MM.1S (cell line): ENCODE results near the gene TXLNA.

Experiments used
- DNase-seq: peaks from one replicate; pipeline ENCODE4 v3.0.0-alpha.2; 2015
- H2AFZ ChIP-seq: fragments of 300-600 bp; sonication (generic); 2 replicates; pipeline ENCODE4 v1.6.0; 2016; ENCODE audit warnings: antibody characterized with exemption, low read length
- H3F3A ChIP-seq: fragments of 300-600 bp; sonication (generic); 2 replicates; pipeline ENCODE4 v1.6.1; 2016; ENCODE audit warnings: mild to moderate bottlenecking, antibody characterized with exemption, low read length, moderate library complexity, mixed read lengths; ENCODE audit not compliant: insufficient read depth
- H3K27ac ChIP-seq: fragments of 300-600 bp; sonication (generic); 2 replicates; pipeline ENCODE4 v1.5.1; 2016; ENCODE audit warnings: mild to moderate bottlenecking, low read length
- H3K27me3 ChIP-seq: fragments of 300-600 bp; sonication (generic); replicated peaks from 2 replicates; pipeline ENCODE4 v1.6.0; 2016; ENCODE audit warnings: low read length; ENCODE audit not compliant: insufficient read depth
- H3K36me3 ChIP-seq: fragments of 300-600 bp; sonication (generic); replicated peaks from 2 replicates; pipeline ENCODE4 v1.6.1; 2016; ENCODE audit warnings: mild to moderate bottlenecking, low read length, mixed read lengths; ENCODE audit not compliant: insufficient read depth
- H3K4me1 ChIP-seq: fragments of 300-600 bp; sonication (generic); 2 replicates; pipeline ENCODE4 v1.6.1; 2016; ENCODE audit warnings: low read length, mixed read lengths
- H3K4me2 ChIP-seq: fragments of 300-600 bp; sonication (generic); 2 replicates; pipeline ENCODE4 v1.6.0; 2016; ENCODE audit warnings: low read depth, low read length
- H3K4me3 ChIP-seq: fragments of 300-600 bp; sonication (generic); 2 replicates; pipeline ENCODE4 v1.5.1; 2016; ENCODE audit warnings: low read length, mixed read lengths
- H3K79me2 ChIP-seq: fragments of 300-600 bp; sonication (generic); 2 replicates; pipeline ENCODE4 v1.6.1; 2016; ENCODE audit warnings: mixed run types, low read length, mixed read lengths
- H3K9ac ChIP-seq: fragments of 300-600 bp; sonication (generic); 2 replicates; pipeline ENCODE4 v1.6.1; 2016; ENCODE audit warnings: low read length, mixed read lengths
- H3K9me2 ChIP-seq: fragments of 300-600 bp; sonication (generic); replicated peaks from 2 replicates; pipeline ENCODE4 v1.6.1; 2016; ENCODE audit warnings: mild to moderate bottlenecking, low read length, mixed read lengths; ENCODE audit not compliant: insufficient read depth
- H3K9me3 ChIP-seq: fragments of 300-600 bp; sonication (generic); replicated peaks from 2 replicates; pipeline ENCODE4 v1.6.1; 2016; ENCODE audit warnings: mild to moderate bottlenecking, low read length, mixed read lengths; ENCODE audit not compliant: insufficient read depth
- H4K20me1 ChIP-seq: fragments of 300-600 bp; sonication (generic); 2 replicates; pipeline ENCODE4 v1.6.1; 2016; ENCODE audit warnings: mild to moderate bottlenecking, low read length, moderate library complexity, mixed read lengths; ENCODE audit not compliant: insufficient read depth
- EZH2 ChIP-seq: fragments of 300-600 bp; sonication (generic); optimal IDR thresholded peaks from 2 replicates; pipeline ENCODE3; 2017; ENCODE audit warnings: low read depth, mild to moderate bottlenecking, antibody characterized with exemption, low read length, mixed read lengths
- EZH2phosphoT487 ChIP-seq: fragments of 300-600 bp; sonication (generic); IDR thresholded peaks from 2 replicates; pipeline ENCODE4 v1.6.1; 2018; ENCODE audit warnings: antibody characterized with exemption, low read length
- TF ChIP-seq, protein P1 (sequence below): fragments of 300-600 bp; sonication (generic); IDR thresholded peaks from 2 replicates; pipeline ENCODE4 v1.5.1; 2016; ENCODE audit warnings: antibody characterized with exemption, low read length, mixed read lengths

Gene TXLNA

DNA sequence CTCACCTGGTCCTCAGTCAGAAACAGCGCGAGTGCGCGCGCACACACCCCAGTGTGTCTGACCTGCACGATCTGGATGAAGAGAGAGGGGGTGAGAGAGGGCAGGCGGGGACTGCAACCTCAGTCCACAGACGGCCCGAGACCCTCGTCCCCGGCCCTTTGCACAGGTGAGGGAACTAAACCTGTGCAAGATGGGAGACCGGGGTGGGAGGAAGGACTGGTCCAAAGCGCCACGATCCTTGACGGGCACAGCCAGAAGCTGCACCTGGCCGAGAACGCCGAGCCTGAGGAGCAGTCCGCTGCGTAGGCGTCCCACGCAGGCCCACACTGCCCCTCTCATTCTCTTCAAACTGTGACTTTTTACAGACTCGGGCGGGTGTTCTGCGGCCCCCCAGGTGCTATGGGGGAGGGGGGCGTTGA lies 25.5 kb downstream of the TXLNA start:
- Histone ChIP-seq H3F3A (peaks cover 10% of the 10 kb centered on the region), H3K79me2 (peaks cover 9% of the 10 kb centered on the region), H3K4me3 (peak overlapping the region; percentile 89), H3K36me3 (no peaks in the 10 kb centered on the region), H3K9ac (peak overlapping the region; percentile 93; the same call in 1 of the 2 replicates), H3K9me3 (no peaks in the 10 kb centered on the region), H3K4me1 (peaks cover 28% of the 10 kb centered on the region), H2AFZ (peak overlapping the region; percentile 93), H3K27ac (no peak overlapping the region), H3K27me3 (0 out of 2 replicates have a peak, but pooled peaks cover 3% of the 10 kb centered on the region), H4K20me1 (peaks cover 1% of the 10 kb centered on the region; the same call in 1 of the 2 replicates), H3K9me2 (no peaks in the 10 kb centered on the region), H3K4me2 (peak overlapping the region; percentile 100)
- no peak for DNase-seq
- TF ChIP-seq EZH2 (no peak), EZH2phosphoT487 (no peak)
- TF ChIP-seq, protein P1, sequence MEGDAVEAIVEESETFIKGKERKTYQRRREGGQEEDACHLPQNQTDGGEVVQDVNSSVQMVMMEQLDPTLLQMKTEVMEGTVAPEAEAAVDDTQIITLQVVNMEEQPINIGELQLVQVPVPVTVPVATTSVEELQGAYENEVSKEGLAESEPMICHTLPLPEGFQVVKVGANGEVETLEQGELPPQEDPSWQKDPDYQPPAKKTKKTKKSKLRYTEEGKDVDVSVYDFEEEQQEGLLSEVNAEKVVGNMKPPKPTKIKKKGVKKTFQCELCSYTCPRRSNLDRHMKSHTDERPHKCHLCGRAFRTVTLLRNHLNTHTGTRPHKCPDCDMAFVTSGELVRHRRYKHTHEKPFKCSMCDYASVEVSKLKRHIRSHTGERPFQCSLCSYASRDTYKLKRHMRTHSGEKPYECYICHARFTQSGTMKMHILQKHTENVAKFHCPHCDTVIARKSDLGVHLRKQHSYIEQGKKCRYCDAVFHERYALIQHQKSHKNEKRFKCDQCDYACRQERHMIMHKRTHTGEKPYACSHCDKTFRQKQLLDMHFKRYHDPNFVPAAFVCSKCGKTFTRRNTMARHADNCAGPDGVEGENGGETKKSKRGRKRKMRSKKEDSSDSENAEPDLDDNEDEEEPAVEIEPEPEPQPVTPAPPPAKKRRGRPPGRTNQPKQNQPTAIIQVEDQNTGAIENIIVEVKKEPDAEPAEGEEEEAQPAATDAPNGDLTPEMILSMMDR, result no peak

DNA sequence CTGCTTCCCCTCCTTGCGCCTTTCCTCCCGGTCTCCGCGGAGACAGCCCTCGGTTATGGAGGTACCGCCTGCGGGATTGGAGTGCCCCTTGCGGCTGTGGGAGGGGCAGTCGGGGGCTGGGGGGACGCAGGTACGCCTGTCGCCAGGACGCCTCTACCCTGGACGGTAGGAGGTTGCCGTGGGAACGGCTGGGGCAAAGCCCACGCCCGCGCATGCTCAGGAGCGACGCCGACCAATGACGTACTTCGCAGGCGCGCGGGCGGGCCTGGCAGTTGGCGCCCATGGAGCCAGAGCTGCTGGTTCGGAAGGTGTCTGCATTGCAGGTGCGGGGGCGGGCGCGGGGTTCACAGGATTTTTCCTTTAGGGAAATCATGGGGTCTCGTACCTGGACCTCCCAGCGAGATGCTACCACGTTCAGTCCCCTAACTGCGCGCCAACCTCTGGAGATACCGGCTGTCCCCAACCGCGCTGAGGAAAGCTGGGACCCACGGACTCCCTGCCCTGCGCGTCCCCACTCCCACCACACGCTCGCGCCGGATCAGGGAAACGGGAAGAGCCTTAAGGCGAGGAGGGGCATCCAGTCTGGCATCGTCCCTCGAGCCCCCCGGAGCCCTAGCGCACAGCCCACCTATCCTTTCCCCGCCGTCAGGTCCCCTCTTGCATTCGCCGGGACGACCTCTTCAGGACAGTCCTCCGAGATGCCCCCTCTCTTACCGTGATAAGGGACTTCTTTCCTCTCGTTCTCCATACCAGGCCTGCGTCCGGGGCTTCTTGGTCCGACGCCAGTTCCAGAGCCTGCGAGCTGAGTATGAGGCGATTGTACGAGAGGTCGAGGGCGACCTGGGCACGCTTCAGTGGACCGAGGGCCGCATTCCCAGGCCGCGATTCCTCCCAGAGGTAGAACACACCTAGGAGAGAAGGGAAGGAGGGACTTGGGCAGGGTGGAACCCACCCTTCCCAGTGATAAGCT lies 26.2 kb downstream of the TXLNA start, which contains the start of gene IQCC:
Gene IQCC, plus strand, starts transcription at position 271 of the 970 bp plus-strand sequence. Its CDS starts 11 bp downstream, at position 282.
- Histone ChIP-seq H3K4me1 (peaks cover 21% of the 10 kb centered on the region), H3K27me3 (no peaks in the 10 kb centered on the region), H2AFZ (peak within 1 kb of the TSS; percentile 93), H3K9me2 (no peaks in the 10 kb centered on the region), H4K20me1 (no peaks in the 10 kb centered on the region), H3K4me3 (peak within 1 kb of the TSS; percentile 89), H3K9ac (peak within 1 kb of the TSS; percentile 93), H3F3A (0 out of 2 replicates have a peak, but pooled peaks cover 4% of the 10 kb centered on the region), H3K27ac (0 out of 2 replicates have a peak within 1 kb of the TSS, but pooled peaks have one; percentile 3), H3K36me3 (no peaks in the 10 kb centered on the region), H3K9me3 (no peaks in the 10 kb centered on the region), H3K79me2 (peaks cover 9% of the 10 kb centered on the region), H3K4me2 (peak within 1 kb of the TSS; percentile 100)
- DNase-seq, result peak; percentile 89
- no peak for TF ChIP-seq EZH2
- TF ChIP-seq, protein P1, result no peak
- no peak for TF ChIP-seq EZH2phosphoT487

DNA sequence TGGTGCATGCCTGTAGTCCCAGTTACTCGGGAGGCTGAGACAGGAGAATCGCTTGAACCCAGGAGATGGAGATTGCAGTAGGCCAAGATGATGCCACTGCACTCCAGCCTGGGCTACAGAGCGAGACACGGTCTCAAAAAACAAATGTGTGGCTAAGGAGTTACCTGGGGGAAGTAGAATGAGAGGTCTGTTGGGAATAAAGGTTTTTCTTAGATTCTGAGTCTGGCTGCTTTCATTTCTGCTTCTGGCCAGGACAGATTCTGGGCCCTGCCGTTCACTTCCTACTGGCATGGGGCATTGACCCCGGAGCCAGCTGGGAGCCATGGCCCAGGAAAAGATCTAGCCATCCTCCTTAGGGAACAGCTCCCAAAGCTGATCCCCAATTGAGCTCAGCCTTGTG lies 29.0 kb downstream of the TXLNA start:
- no peaks in the 10 kb centered on the region for H3K9me2 ChIP-seq
- H3K4me3 ChIP-seq, result no peak overlapping the region
- no peaks in the 10 kb centered on the region for H4K20me1 ChIP-seq
- no peak for DNase-seq
- no peak overlapping the region for H3K4me2 ChIP-seq
- H3K9ac ChIP-seq, result no peak overlapping the region
- no peaks in the 10 kb centered on the region for H3K9me3 ChIP-seq
- peaks cover 7% of the 10 kb centered on the region; the same call in 1 of the 2 replicates for H3K4me1 ChIP-seq
- no peaks in the 10 kb centered on the region for H3F3A ChIP-seq
- no peaks in the 10 kb centered on the region for H3K27me3 ChIP-seq
- H3K79me2 ChIP-seq, result peaks cover 9% of the 10 kb centered on the region
- TF ChIP-seq EZH2 (no peak), EZH2phosphoT487 (no peak)
- TF ChIP-seq, protein P1, result no peak
- H2AFZ ChIP-seq, result no peak overlapping the region
- H3K27ac ChIP-seq, result no peak overlapping the region
- H3K36me3 ChIP-seq, result no peaks in the 10 kb centered on the region
